Renal cortical epithelial cell (primary cell): ENCODE results near the gene GPRIN2. TPM values are rescaled to one million over a fixed set of nuclear protein-coding genes. Genes with fewer than 3 reads are reported as not detected.
"Not testable (repeated sequence)": the region's sequence is repeated elsewhere in the genome, so short reads cannot be mapped to it uniquely, and the experiment has no call there.

Experiments used
- DNase-seq: peaks from one replicate; pipeline ENCODE4 v3.0.0-alpha.2; 2011; ENCODE audit warnings: low read depth
- total RNA-seq: library from RNA; depleted of rRNA; stranded (reverse); fragments of >200 nt; gene quantifications from 2 replicates; pipeline ENCODE4 v1.2.3, GENCODE V29; 2014

The GPRIN2 gene
- total RNA-seq, 1 donor from 2014 or later = 30.4 TPM

GRCh38 chr10:46567151-46567550, 10.7 kb upstream of the GPRIN2 start:
- not testable (repeated sequence) for DNase-seq

- peak; percentile 67 for DNase-seq
Measured at GRCh38 chr10:46565591-46566332, 9.3 kb upstream of the GPRIN2 start.

GRCh38 chr10:46560952-46561351, 4.5 kb upstream of the GPRIN2 start:
- no peak for DNase-seq

- no peak for DNase-seq
Measured at GRCh38 chr10:46560381-46560780, 3.9 kb upstream of the GPRIN2 start.

GRCh38 chr10:46559231-46559671, 2.8 kb upstream of the GPRIN2 start:
- no peak for DNase-seq

- no peak for DNase-seq
Measured at GRCh38 chr10:46558392-46559185, 2.1 kb upstream of the GPRIN2 start.

- no peak for DNase-seq
Measured at GRCh38 chr10:46558122-46558391, 1.6 kb upstream of the GPRIN2 start.

- DNase-seq = no peak
Measured at GRCh38 chr10:46557319-46558121, 1.1 kb upstream of the GPRIN2 start.

GRCh38 chr10:46555713-46556514, 544 bp downstream of the GPRIN2 start:
- no peak for DNase-seq

GRCh38 chr10:46555366-46555712, 1.1 kb downstream of the GPRIN2 start:
- no peak for DNase-seq

GRCh38 chr10:46554166-46554781, 2.2 kb downstream of the GPRIN2 start:
- no peak for DNase-seq

- DNase-seq = no peak
Measured at GRCh38 chr10:46553238-46554049, 3.0 kb downstream of the GPRIN2 start.

GRCh38 chr10:46552526-46553237, 3.8 kb downstream of the GPRIN2 start:
- no peak for DNase-seq

GRCh38 chr10:46551701-46552525, 4.5 kb downstream of the GPRIN2 start:
- no peak for DNase-seq

- DNase-seq = no peak
Measured at GRCh38 chr10:46550795-46551700, 5.4 kb downstream of the GPRIN2 start.

GRCh38 chr10:46550076-46550790, 6.2 kb downstream of the GPRIN2 start:
- no peak for DNase-seq
